Right lobe of liver (tissue), 6 donors: ENCODE data around the gene FAM228B. TPM values are rescaled to one million over a fixed set of nuclear protein-coding genes. Genes with fewer than 3 reads are reported as not detected.
"Not testable (repeated sequence)": the region's sequence is repeated elsewhere in the genome, so short reads cannot be mapped to it uniquely, and the experiment has no call there.

ENCODE experiments used
- ATAC-seq, 4 donors: fragments of 200-7000 bp; cut with Tn5 transposase; one replicate each; pipeline ENCODE4 v1.9.1; 2020; ENCODE audit warnings: mild to moderate bottlenecking in 4 of 4, moderate library complexity in 4 of 4
- DNase-seq, 3 donors: peaks; one replicate each; pipeline ENCODE4 v3.0.0-alpha.2; 2020
- H3K27ac ChIP-seq, 3 donors: fragments of 200-600 bp; one replicate each; pipeline ENCODE4 v1.8.0; 2022
- H3K27me3 ChIP-seq, 2 donors: fragments of 200-600 bp; one replicate each; pipeline ENCODE4 v1.8.0; 2022
- H3K36me3 ChIP-seq, 4 donors: fragments of 200-600 bp; sonication (generic) in 1 of 4; one replicate each; pipeline versions ENCODE4 v1.5.1 to v1.8.0; 2017 to 2022; ENCODE audit warnings: control low read depth in 1 of 4
- H3K4me1 ChIP-seq, 4 donors: fragments of 200-600 bp; sonication (generic) in 1 of 4; one replicate each; pipeline versions ENCODE4 v1.5.1 to v1.8.0; 2017 to 2022; ENCODE audit warnings: control low read depth in 1 of 4
- H3K4me3 ChIP-seq, 3 donors: fragments of 200-600 bp; one replicate each; pipeline ENCODE4 v1.8.0; 2022
- H3K9me3 ChIP-seq, 4 donors: fragments of 200-600 bp; sonication (generic) in 1 of 4; one replicate each; pipeline versions ENCODE4 v1.5.1 to v1.8.0; 2017 to 2022; ENCODE audit warnings: control low read depth in 1 of 4
- CTCF ChIP-seq, 4 donors: fragments of 200-600 bp in 3 of 4; fragments of 450-650 bp in 1 of 4; IDR thresholded peaks; one replicate each; pipeline versions ENCODE4 v1.5.1 to v1.8.0; 2016 to 2022; ENCODE audit warnings: antibody characterized with exemption in 4 of 4, mild to moderate bottlenecking in 2 of 4
- POLR2A ChIP-seq: fragments of 450-650 bp; IDR thresholded peaks from one replicate; pipeline ENCODE4 v1.6.1; 2017; ENCODE audit warnings: antibody characterized with exemption, mild to moderate bottlenecking
- WGBS: methylation state at CpG from one replicate; pipeline ENCODE4 v1.1.6; 2018; ENCODE audit warnings: low coverage, low lambda C conversion rate; ENCODE audit not compliant: insufficient coverage; ENCODE audit errors: missing lambda C conversion rate; 5-methylcytosine and 5-hydroxymethylcytosine counted together
- intact Hi-C, 2 donors: fragments of 100-400 bp; cut with DNase I; formaldehyde crosslinking; loops; one replicate each; pipeline versions ENCODE4 v1.11.2 to v1.14.1; 2022
- total RNA-seq, 6 experiments: library from RNA; depleted of rRNA in 2 of 6; stranded (reverse); fragments of >200 nt in 2 of 6; fragmentation: NEBNext Ultra II Directional in 3 of 6; extraction: Animal tissue kit (Norgen Biotek cat#: 25700) in 3 of 6; gene quantifications; one replicate each; pipeline versions ENCODE4 v1.1.0 to v1.2.4, GENCODE V29; 2016 to 2023
- donor health status: DM: no; HTN: yes; CAD: no.
- donor health status: DM: no; HTN: no; CAD: no.
- donor health status: DM: no; HTN: no; CAD: no.
- donor health status: DM: no; HTN: yes; CAD: no.
- donor health status: DM: no; HTN: yes; CAD: no.

FAM228B gene
- total RNA-seq, 6 experiments from 2014 or later: 2.8 to 4.6 (median 3.7) TPM

GRCh38 chr2:24106786-24107185 lies 16.5 kb upstream of the FAM228B start:
- no peaks in the 10 kb centered on the region for H3K27me3 ChIP-seq
- ATAC-seq (no peak), DNase-seq (no peak)
- H3K27ac ChIP-seq: no peak overlapping the region
- intact Hi-C loops: no loop called here
- TF ChIP-seq POLR2A (no peak), CTCF (IDR thresholded peaks at IDR 0.05) (no peak)
- H3K4me3 ChIP-seq: no peak overlapping the region
- H3K9me3 ChIP-seq: no peaks in the 10 kb centered on the region
- H3K4me1 ChIP-seq: peaks cover 0 to 3% (median 0%) of the 10 kb centered on the region in 4 donors
- H3K36me3 ChIP-seq: no peaks in the 10 kb centered on the region

DNA sequence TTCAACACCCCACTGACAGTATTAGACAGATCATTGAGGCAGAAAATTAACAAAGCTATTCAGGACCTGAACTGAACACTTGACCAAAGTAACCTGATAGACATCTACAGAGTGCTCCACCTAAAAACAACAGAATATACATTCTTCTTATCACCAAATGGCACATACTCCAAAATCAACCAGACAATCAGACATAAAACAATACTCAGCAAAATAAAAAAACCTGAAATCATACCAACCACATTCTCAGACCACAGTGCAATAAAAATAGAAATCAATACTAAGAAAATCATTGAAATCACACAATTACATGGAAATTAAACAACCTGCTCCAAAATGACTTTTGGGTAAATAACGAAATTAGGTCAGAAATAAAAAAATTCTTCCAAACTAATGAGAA lies 15.9 kb upstream of the FAM228B start:
- ATAC-seq: no peak
- intact Hi-C loops: no loop called here
- 100% methylated on average over 1 of the region's 1 CpG for WGBS
- Histone ChIP-seq H3K36me3 (no peaks in the 10 kb centered on the region), H3K4me3 (no peak overlapping the region), H3K9me3 (no peaks in the 10 kb centered on the region), H3K27ac (no peak overlapping the region), H3K27me3 (no peaks in the 10 kb centered on the region), H3K4me1 (peaks cover 0 to 3% (median 0%) of the 10 kb centered on the region in 4 donors)
- DNase-seq: no peak
- TF ChIP-seq POLR2A (no peak), CTCF (IDR thresholded peaks at IDR 0.05) (no peak)

DNA sequence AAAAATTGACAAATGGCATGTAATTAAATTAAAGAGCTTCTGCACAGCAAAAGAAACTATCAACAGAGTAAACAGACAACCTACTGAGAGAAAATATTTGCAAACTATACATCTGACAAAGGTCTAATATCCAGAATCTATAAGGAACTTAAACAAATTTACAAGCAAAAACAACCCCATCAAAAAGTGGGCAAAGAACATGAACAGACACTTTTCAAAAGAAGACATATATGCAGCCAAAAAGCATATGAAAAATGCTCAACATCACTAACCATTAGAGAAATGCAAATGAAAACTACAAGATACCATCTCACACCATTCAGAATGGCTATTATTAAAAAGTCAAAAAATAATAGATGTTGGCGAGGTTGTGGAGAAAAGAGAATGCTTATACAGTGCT lies 13.8 kb upstream of the FAM228B start:
- H3K4me1 ChIP-seq, H3K27ac ChIP-seq, H3K36me3 ChIP-seq, H3K27me3 ChIP-seq, H3K9me3 ChIP-seq, intact Hi-C loops, ATAC-seq, DNase-seq, H3K4me3 ChIP-seq: not testable (repeated sequence)
- WGBS: 78% methylated on average over 1 of the region's 1 CpG

DNA sequence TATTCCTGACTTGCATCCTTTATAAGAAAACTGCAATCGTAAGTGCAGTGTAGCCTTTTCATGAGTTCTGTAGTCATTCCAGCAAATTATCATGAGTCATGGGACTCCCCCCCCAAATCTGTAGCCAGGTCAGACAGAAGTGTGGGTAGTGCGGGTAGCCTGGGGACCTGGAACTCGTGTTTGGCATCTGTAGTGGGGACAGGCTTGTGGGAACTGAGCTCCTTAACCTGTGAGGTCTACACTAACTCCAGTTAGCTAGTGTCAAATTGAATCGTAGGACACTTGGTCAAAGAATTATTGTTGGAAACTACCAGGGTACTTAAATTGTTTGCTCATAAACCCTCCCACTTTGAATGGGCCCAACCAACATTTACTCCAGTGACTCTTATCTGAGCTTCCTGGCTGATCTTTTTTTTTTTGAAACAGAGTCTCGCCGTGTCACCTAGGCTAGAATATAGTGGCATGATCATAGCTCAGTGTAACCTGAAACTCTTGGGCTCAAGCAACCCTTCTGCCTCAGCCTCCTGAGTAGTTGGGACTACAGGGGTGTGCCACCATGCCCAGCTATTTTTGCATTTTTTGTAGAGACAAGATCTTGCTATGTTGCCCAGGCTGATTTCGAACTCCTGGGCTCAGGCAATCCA lies 12.5 kb upstream of the FAM228B start:
- 67% methylated on average over 5 of the region's 7 CpGs for WGBS
- Histone ChIP-seq H3K27me3 (no peaks in the 10 kb centered on the region), H3K27ac (no peak overlapping the region), H3K4me1 (peaks cover 0 to 3% (median 0%) of the 10 kb centered on the region in 4 donors), H3K4me3 (no peak overlapping the region), H3K36me3 (no peaks in the 10 kb centered on the region), H3K9me3 (no peaks in the 10 kb centered on the region)
- ATAC-seq (no peak), DNase-seq (no peak)
- no peak for TF ChIP-seq POLR2A
- intact Hi-C loops: no loop called here

GRCh38 chr2:24111407-24111901 lies 11.8 kb upstream of the FAM228B start:
- peaks cover 0 to 3% (median 0%) of the 10 kb centered on the region in 4 donors for H3K4me1 ChIP-seq
- ATAC-seq: no peak
- no peak for DNase-seq
- intact Hi-C loops: no loop called here
- H3K27ac ChIP-seq: no peak overlapping the region
- no peak overlapping the region for H3K4me3 ChIP-seq
- no peaks in the 10 kb centered on the region for H3K36me3 ChIP-seq
- TF ChIP-seq POLR2A: no peak
- TF ChIP-seq CTCF (IDR thresholded peaks at IDR 0.05): no peak
- H3K9me3 ChIP-seq: no peaks in the 10 kb centered on the region
- no peaks in the 10 kb centered on the region for H3K27me3 ChIP-seq
- WGBS: 65% methylated on average over 2 of the region's 2 CpGs
